Natural killer cell (primary cell): ENCODE measurements around the gene CHST11. TPM values are rescaled to one million over a fixed set of nuclear protein-coding genes. Genes with fewer than 3 reads are reported as not detected.

Experiments
- ATAC-seq, 3 donors: fragments of 150-1000 bp in 2 of 3; fragments of 200-7000 bp in 1 of 3; cut with Tn5 transposase; 1 replicate in 1 of 3; 2 replicates in 2 of 3; pipeline ENCODE4 v1.10.0; 2021; ENCODE audit warnings: mild to moderate bottlenecking in 2 of 3, moderate library complexity in 2 of 3
- DNase-seq, 2 donors: peaks; one replicate each; pipeline versions ENCODE4 v3.0.0 to v3.0.0-alpha.2; 2013 to 2021; ENCODE audit warnings: mixed read lengths in 1 of 2
- H3K27ac ChIP-seq: one replicate; pipeline ENCODE4 v1.5.1; 2013; ENCODE audit warnings: mild to moderate bottlenecking, low read length
- H3K27me3 ChIP-seq: one replicate; pipeline ENCODE4 v1.6.1; 2013; ENCODE audit warnings: low read length; ENCODE audit not compliant: control insufficient read depth, insufficient read depth
- H3K36me3 ChIP-seq: one replicate; pipeline ENCODE4 v1.6.1; 2013; ENCODE audit warnings: low read length; ENCODE audit not compliant: control insufficient read depth, insufficient read depth
- H3K4me1 ChIP-seq: one replicate; pipeline ENCODE4 v1.6.1; 2013; ENCODE audit warnings: low read length; ENCODE audit not compliant: control insufficient read depth, insufficient read depth
- H3K4me3 ChIP-seq: one replicate; pipeline ENCODE4 v1.5.1; 2013; ENCODE audit warnings: low read length
- H3K9me3 ChIP-seq: one replicate; pipeline ENCODE4 v1.6.1; 2013; ENCODE audit warnings: low read length; ENCODE audit not compliant: control insufficient read depth, insufficient read depth
- H3K27ac Mint-ChIP-seq, 2 donors: one replicate each; pipeline ENCODE4 v1.8.0; 2022; ENCODE audit warnings: mild to moderate bottlenecking in 2 of 2, mixed read lengths in 2 of 2, moderate library complexity in 1 of 2
- H3K27me3 Mint-ChIP-seq, 2 donors: one replicate each; pipeline ENCODE4 v1.8.0; 2022; ENCODE audit warnings: low read depth in 2 of 2, mixed read lengths in 2 of 2
- H3K36me3 Mint-ChIP-seq: one replicate; pipeline ENCODE4 v1.8.0; 2022; ENCODE audit warnings: mixed read lengths
- H3K4me1 Mint-ChIP-seq, 2 donors: one replicate each; pipeline ENCODE4 v1.8.0; 2022; ENCODE audit warnings: mixed read lengths in 2 of 2
- H3K4me3 Mint-ChIP-seq: one replicate; pipeline ENCODE4 v1.8.0; 2022; ENCODE audit warnings: mild to moderate bottlenecking, moderate library complexity, mixed read lengths
- H3K9me3 Mint-ChIP-seq, 2 donors: one replicate each; pipeline ENCODE4 v1.8.0; 2022; ENCODE audit warnings: mixed read lengths in 2 of 2
- CTCF ChIP-seq: fragments of 200-600 bp; IDR thresholded peaks from one replicate; pipeline ENCODE4 v1.8.0; 2022; ENCODE audit warnings: antibody characterized with exemption
- WGBS: methylation state at CpG from one replicate; pipeline ENCODE4 v1.1.7; 2013; ENCODE audit warnings: missing lambda C conversion rate; ENCODE audit not compliant: insufficient coverage; 5-methylcytosine and 5-hydroxymethylcytosine counted together
- intact Hi-C: fragments of 100-400 bp; cut with micrococcal nuclease; formaldehyde crosslinking; loops from one replicate; pipeline ENCODE4 v1.14.2; 2022
- total RNA-seq, 4 donors: library from RNA; stranded (reverse); fragments of 120-200 nt in 1 of 4; gene quantifications; one replicate each; pipeline versions ENCODE4 v1.2.3 to v1.2.4, GENCODE V29; 2013 to 2022

CHST11 gene
- total RNA-seq, 3 donors from 2014 or later (not counting 1 experiment from before 2014, with no cell fraction given): 85.3 to 118 (median 96.1) TPM

GRCh38 chr12:104635607-104636343 lies 179.0 kb downstream of the CHST11 start:
- H3K27me3 ChIP-seq: no peaks in the 10 kb centered on the region
- Mint-ChIP-seq H3K27ac (peak overlapping the region in 1 of 2 donors; percentile 66), H3K9me3 (no peaks in the 10 kb centered on the region), H3K27me3 (no peaks in the 10 kb centered on the region), H3K4me3 (no peak overlapping the region), H3K36me3 (no peaks in the 10 kb centered on the region), H3K4me1 (peaks cover 80 to 85% of the 10 kb centered on the region in 2 donors)
- TF ChIP-seq CTCF: no peak
- no peak for ATAC-seq
- H3K4me1 ChIP-seq: peaks cover 15% of the 10 kb centered on the region
- no peak for DNase-seq
- WGBS: 100% methylated on average over 4 of the region's 6 CpGs
- no peak overlapping the region for H3K4me3 ChIP-seq
- intact Hi-C loops: no loop called here
- H3K9me3 ChIP-seq: no peaks in the 10 kb centered on the region
- H3K27ac ChIP-seq: no peak overlapping the region
- H3K36me3 ChIP-seq: no peaks in the 10 kb centered on the region

- no peak for ATAC-seq
- no peak for DNase-seq
- 100% methylated on average over 2 of the region's 2 CpGs for WGBS
- Mint-ChIP-seq H3K27ac (peak overlapping the region in 1 of 2 donors; percentile 66), H3K4me3 (no peak overlapping the region), H3K27me3 (no peaks in the 10 kb centered on the region), H3K9me3 (no peaks in the 10 kb centered on the region), H3K36me3 (no peaks in the 10 kb centered on the region), H3K4me1 (peaks cover 80 to 87% of the 10 kb centered on the region in 2 donors)
- peaks cover 15% of the 10 kb centered on the region for H3K4me1 ChIP-seq
- no peak overlapping the region for H3K27ac ChIP-seq
- no peak for TF ChIP-seq CTCF
- intact Hi-C loops: no loop called here
- H3K9me3 ChIP-seq: no peaks in the 10 kb centered on the region
- H3K27me3 ChIP-seq: no peaks in the 10 kb centered on the region
- no peak overlapping the region for H3K4me3 ChIP-seq
- H3K36me3 ChIP-seq: no peaks in the 10 kb centered on the region
These were observed 179.7 kb downstream of the CHST11 start for GRCh38 chr12:104636496-104636895.

- H3K27me3 ChIP-seq: no peaks in the 10 kb centered on the region
- peaks cover 15% of the 10 kb centered on the region for H3K4me1 ChIP-seq
- no peaks in the 10 kb centered on the region for H3K9me3 ChIP-seq
- 71% methylated on average over 6 of the region's 6 CpGs for WGBS
- DNase-seq (no peak), ATAC-seq (peak in 1 of 3 donors; percentile 30)
- TF ChIP-seq CTCF: no peak
- Mint-ChIP-seq H3K36me3 (no peaks in the 10 kb centered on the region), H3K4me3 (no peak overlapping the region), H3K9me3 (no peaks in the 10 kb centered on the region), H3K4me1 (peaks cover 68 to 77% of the 10 kb centered on the region in 2 donors), H3K27me3 (no peaks in the 10 kb centered on the region), H3K27ac (peak overlapping the region; percentile 19 to 42)
- intact Hi-C loops: no loop called here
- H3K4me3 ChIP-seq: no peak overlapping the region
- no peak overlapping the region for H3K27ac ChIP-seq
- H3K36me3 ChIP-seq: no peaks in the 10 kb centered on the region
These were observed 180.9 kb downstream of the CHST11 start for GRCh38 chr12:104637604-104638003.
